ENCODE measurements around the gene TGFBR2. TPM values are rescaled to one million over a fixed set of nuclear protein-coding genes. Genes with fewer than 3 reads are reported as not detected.

TGFBR2 gene
- total and polyA plus RNA-seq, 10 donors = 18.2 to 322 (median 239) TPM

DNA sequence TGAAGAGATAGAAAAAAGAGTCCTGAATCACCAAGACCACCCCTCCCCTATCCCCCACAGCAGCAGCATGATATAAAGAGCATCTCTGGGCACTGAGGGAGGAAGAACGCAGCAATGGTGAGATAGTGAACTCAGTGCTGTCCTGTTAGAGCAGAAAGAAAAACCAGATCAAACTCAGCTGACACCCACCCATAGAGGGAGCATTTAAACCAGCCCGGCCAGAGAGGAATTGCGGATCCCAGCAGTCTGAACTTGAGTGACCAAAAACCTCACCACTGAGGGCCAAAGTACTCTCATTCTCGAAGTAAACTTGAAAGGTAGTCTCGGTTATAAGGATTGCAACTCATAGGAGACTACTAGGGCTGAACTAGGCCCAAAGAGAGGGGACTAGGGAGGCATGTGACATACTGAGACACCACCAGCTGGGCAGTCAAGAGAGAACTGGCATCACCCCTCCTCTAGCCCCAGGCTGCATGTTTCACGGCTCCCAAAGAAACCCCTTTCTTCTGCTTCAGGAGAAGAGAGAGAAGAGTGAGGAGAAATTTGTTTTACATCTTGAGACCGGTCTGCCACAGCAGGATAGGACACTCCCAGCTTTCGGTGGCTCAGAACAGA is 39.2 kb upstream of the TGFBR2 start:
- WGBS, 5 donors = 94 to 98% (median 95%) methylated on average over 8 of the region's 8 CpGs
- H3K4me1 ChIP-seq = no peaks in the 10 kb centered on the region
- intact Hi-C loops (cut with DNase I; ENCODE audit: low total_unique reads) = no loop called here
- H3K36me3 ChIP-seq = no peaks in the 10 kb centered on the region
- TF ChIP-seq POLR2A (IDR thresholded peaks at IDR 0.05) = no peak
- TF ChIP-seq, protein P1, sequence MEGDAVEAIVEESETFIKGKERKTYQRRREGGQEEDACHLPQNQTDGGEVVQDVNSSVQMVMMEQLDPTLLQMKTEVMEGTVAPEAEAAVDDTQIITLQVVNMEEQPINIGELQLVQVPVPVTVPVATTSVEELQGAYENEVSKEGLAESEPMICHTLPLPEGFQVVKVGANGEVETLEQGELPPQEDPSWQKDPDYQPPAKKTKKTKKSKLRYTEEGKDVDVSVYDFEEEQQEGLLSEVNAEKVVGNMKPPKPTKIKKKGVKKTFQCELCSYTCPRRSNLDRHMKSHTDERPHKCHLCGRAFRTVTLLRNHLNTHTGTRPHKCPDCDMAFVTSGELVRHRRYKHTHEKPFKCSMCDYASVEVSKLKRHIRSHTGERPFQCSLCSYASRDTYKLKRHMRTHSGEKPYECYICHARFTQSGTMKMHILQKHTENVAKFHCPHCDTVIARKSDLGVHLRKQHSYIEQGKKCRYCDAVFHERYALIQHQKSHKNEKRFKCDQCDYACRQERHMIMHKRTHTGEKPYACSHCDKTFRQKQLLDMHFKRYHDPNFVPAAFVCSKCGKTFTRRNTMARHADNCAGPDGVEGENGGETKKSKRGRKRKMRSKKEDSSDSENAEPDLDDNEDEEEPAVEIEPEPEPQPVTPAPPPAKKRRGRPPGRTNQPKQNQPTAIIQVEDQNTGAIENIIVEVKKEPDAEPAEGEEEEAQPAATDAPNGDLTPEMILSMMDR (IDR thresholded peaks at IDR 0.05 in 8 of 11, conservative IDR thresholded peaks at IDR 0.05 in 3 of 11) = no peak
- no peak for TF ChIP-seq POLR2AphosphoS5 (IDR thresholded peaks at IDR 0.05)
- H3K27me3 ChIP-seq (replicated peaks in 1 of 7) = no peaks in the 10 kb centered on the region
- no peaks in the 10 kb centered on the region for H3K9me3 ChIP-seq
- DNase-seq = no peak
- no peak overlapping the region for H3K4me3 ChIP-seq
- H3K27ac ChIP-seq = no peak overlapping the region

DNA sequence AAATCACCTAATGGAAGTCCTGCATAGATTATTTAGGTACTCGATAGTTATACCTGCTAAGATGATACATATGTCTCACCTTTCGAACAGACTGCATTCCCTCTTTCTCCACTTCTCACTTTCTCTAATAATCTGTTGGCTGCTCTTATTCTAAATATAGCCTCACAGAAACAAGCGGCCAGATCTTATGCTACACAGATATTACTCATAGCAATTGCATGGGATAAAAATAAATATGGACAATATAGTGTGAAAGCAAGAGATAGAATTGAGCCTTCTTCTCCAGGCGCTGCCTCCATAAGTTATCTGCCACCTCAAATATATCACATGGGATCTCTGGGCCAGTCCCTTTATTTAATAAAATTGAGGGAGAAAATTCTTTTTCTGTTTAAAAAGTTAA is 29.5 kb upstream of the TGFBR2 start:
- no peak for DNase-seq
- 67 to 82% (median 72%) methylated on average over 4 of the region's 4 CpGs for WGBS, 5 donors
- no peak overlapping the region for H3K4me3 ChIP-seq
- peaks cover 0 to 20% (median 0%) of the 10 kb centered on the region in 6 donors for H3K4me1 ChIP-seq
- no peaks in the 10 kb centered on the region for H3K36me3 ChIP-seq
- no peak overlapping the region for H3K27ac ChIP-seq
- no peak for TF ChIP-seq POLR2AphosphoS5 (IDR thresholded peaks at IDR 0.05)
- TF ChIP-seq POLR2A (IDR thresholded peaks at IDR 0.05) = no peak
- TF ChIP-seq, protein P1 (IDR thresholded peaks at IDR 0.05 in 8 of 11, conservative IDR thresholded peaks at IDR 0.05 in 3 of 11) = no peak
- no peaks in the 10 kb centered on the region for H3K27me3 ChIP-seq (replicated peaks in 1 of 7)
- intact Hi-C loops (cut with DNase I; ENCODE audit: low total_unique reads) = no loop called here
- no peaks in the 10 kb centered on the region for H3K9me3 ChIP-seq

DNA sequence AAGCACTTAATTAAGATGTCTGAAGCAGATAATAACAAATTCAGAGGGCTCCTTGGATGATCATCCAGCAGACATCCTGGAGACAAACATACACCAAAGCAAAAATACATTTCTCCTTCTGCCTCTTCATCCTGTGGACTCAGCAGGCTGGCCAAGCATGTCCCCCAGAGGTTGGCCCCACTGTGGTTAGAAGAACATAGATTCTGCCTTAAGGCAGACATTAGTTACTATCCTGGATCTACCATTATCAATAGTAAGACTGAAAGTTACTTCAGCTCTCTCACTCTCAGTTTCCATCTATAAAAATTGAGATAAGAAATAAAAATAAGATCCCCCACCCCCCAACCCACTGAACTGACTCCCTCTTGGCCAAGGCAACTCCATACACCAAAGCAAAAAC is 28.6 kb upstream of the TGFBR2 start:
- H3K36me3 ChIP-seq = no peaks in the 10 kb centered on the region
- H3K27ac ChIP-seq = no peak overlapping the region
- DNase-seq = no peak
- no peaks in the 10 kb centered on the region for H3K9me3 ChIP-seq
- peaks cover 0 to 20% (median 0%) of the 10 kb centered on the region in 6 donors for H3K4me1 ChIP-seq
- no peak overlapping the region for H3K4me3 ChIP-seq
- no peaks in the 10 kb centered on the region for H3K27me3 ChIP-seq (replicated peaks in 1 of 7)
- intact Hi-C loops (cut with DNase I; ENCODE audit: low total_unique reads) = no loop called here
- TF ChIP-seq, protein P1 (IDR thresholded peaks at IDR 0.05 in 8 of 11, conservative IDR thresholded peaks at IDR 0.05 in 3 of 11) = no peak
- TF ChIP-seq POLR2A (IDR thresholded peaks at IDR 0.05) (no peak), POLR2AphosphoS5 (IDR thresholded peaks at IDR 0.05) (no peak)

DNA sequence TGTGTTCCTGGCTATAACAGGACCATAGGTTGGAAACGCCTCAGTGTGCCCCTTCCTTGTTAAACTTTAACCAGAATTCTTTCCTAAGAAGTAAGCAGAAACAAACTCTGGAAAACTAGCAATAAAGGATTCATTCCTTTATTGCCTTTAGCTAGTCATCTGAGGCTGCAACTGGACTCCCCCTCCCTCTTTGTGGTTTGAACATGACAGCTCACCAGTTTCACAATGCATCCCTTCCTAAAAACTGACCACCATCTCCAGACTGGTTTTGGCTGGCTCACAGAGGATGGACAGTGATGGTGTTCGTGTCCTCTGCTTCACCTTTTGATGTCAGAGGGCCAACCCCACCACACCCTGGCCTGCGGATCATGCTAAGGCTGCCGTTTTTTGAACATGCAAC is 27.9 kb upstream of the TGFBR2 start:
- WGBS, 5 donors = 72 to 85% (median 77%) methylated on average over 4 of the region's 4 CpGs
- no peaks in the 10 kb centered on the region for H3K36me3 ChIP-seq
- H3K27me3 ChIP-seq (replicated peaks in 1 of 7) = no peaks in the 10 kb centered on the region
- peak; percentile 75 for DNase-seq
- peaks cover 0 to 20% (median 0%) of the 10 kb centered on the region in 6 donors for H3K4me1 ChIP-seq
- intact Hi-C loops (cut with DNase I; ENCODE audit: low total_unique reads) = no loop called here
- H3K27ac ChIP-seq = peak overlapping the region in 1 of 8 donors; percentile 19
- H3K9me3 ChIP-seq = no peaks in the 10 kb centered on the region
- TF ChIP-seq POLR2AphosphoS5 (IDR thresholded peaks at IDR 0.05) = peak in 1 of 3 donors; percentile 65
- TF ChIP-seq POLR2A (IDR thresholded peaks at IDR 0.05) = no peak
- TF ChIP-seq, protein P1 (IDR thresholded peaks at IDR 0.05 in 8 of 11, conservative IDR thresholded peaks at IDR 0.05 in 3 of 11) = no peak
- H3K4me3 ChIP-seq = no peak overlapping the region
